GM18511 (cell line): ENCODE results near the gene TRIM72.
"Not testable (repeated sequence)": the region's sequence is repeated elsewhere in the genome, so short reads cannot be mapped to it uniquely, and the experiment has no call there.

Experiments
- ATAC-seq: cut with Tn5 transposase; IDR thresholded peaks from one replicate; pipeline ENCODE4 v1.9.1; 2021; ENCODE audit warnings: mild to moderate bottlenecking, moderate library complexity; ENCODE audit not compliant: unreplicated experiment

TRIM72 gene

GRCh38 chr16:31213877-31214707 lies at the start of gene TRIM72:
TSS of gene TRIM72 (plus strand) at chr16:31214119. CDS start at chr16:31214739, 620 bp downstream.
- ATAC-seq: no peak

DNA sequence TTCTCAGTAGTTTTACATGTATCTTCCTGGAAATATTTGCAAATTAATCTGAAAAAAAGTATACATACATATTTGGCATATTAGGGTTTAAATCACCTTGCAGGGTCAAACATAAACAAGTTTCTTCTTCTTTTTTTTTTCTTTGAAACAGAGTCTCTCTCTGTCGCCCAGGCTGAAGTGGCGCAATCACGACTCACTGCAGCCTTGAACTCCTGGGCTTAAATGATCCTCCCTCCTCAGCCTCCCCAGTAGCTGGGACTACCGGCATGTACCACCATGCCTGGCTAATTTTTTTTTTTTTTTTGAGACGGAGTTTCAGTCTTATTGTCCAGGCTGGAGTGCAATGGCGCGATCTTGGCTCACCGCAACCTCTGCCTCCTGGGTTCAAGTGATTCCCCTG lies 46.6 kb upstream of the TRIM72 start:
- no peak for ATAC-seq

DNA sequence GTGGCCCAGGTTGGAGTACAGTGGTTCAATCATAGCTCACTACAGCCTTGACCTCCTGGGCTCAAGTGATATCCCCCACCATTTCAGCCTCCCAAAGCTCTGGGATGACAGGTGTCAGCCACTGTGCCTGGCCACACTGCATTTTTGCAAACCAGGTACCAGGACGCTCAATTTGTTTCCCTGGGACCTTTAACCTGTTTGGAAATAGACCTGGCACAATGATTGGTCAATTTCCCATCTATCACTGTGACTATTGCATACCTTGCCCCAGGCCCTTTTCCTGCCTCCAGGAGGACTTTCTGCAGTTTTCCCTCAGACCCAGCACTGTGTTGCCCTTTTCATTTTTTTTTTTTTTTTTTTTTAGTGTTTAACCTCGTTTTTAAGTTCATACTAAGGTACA lies 45.1 kb upstream of the TRIM72 start:
- ATAC-seq: no peak

DNA sequence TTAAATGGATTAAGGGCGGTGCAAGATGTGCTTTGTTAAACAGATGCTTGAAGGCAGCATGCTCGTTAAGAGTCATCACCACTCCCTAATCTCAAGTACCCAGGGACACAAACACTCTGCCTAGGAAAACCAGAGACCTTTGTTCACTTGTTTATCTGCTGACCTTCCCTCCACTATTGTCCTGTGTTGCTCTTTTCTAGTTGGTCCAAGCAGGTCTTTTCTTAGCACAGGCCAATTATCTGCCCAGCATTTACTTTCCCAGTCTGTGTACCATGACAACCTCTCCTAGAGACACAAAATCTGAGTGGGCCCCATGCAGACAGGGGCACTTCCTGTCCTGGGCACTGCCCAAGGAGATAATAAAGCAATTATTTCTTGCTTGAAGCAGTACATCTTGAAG lies 43.9 kb upstream of the TRIM72 start:
- not testable (repeated sequence) for ATAC-seq

GRCh38 chr16:31177136-31177535 lies 36.8 kb upstream of the TRIM72 start:
- ATAC-seq: no peak

DNA sequence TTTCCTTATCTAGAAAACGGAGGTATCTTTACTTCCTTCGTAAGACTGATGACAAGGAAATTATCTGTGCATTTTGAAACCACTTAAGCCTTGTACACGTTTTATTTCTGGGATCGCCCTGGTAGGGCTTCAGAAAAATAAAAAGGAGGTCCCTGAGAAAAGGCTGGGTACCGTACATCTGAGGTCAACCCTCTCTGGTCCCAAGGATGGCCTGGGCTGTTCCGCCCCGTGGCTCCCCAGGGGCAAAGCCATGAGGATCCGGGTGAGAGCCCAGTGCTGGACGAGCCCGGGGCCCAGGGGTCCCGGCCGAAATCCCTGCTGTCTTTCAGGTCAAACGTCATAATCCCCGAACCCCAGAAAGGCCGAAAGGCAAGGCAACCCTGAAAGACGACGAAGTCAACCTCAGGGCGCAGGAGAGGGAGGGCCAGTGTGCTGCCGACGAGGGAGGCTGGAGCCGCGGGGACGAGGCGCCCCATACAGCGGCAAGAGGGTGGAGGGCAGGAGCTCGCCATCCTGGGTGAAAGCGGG lies 34.6 kb upstream of the TRIM72 start:
- peak; percentile 0 for ATAC-seq

- peak; percentile 63 for ATAC-seq
Observed at GRCh38 chr16:31179747-31180459, 34.0 kb upstream of the TRIM72 start, which contains the start of gene FUS. TSS of gene FUS (plus strand) at chr16:31180139. CDS start at chr16:31180215, 76 bp downstream.

GRCh38 chr16:31181102-31181830 lies 32.7 kb upstream of the TRIM72 start:
- no peak for ATAC-seq

- ATAC-seq: no peak
Observed at GRCh38 chr16:31182391-31182790, 31.5 kb upstream of the TRIM72 start.

DNA sequence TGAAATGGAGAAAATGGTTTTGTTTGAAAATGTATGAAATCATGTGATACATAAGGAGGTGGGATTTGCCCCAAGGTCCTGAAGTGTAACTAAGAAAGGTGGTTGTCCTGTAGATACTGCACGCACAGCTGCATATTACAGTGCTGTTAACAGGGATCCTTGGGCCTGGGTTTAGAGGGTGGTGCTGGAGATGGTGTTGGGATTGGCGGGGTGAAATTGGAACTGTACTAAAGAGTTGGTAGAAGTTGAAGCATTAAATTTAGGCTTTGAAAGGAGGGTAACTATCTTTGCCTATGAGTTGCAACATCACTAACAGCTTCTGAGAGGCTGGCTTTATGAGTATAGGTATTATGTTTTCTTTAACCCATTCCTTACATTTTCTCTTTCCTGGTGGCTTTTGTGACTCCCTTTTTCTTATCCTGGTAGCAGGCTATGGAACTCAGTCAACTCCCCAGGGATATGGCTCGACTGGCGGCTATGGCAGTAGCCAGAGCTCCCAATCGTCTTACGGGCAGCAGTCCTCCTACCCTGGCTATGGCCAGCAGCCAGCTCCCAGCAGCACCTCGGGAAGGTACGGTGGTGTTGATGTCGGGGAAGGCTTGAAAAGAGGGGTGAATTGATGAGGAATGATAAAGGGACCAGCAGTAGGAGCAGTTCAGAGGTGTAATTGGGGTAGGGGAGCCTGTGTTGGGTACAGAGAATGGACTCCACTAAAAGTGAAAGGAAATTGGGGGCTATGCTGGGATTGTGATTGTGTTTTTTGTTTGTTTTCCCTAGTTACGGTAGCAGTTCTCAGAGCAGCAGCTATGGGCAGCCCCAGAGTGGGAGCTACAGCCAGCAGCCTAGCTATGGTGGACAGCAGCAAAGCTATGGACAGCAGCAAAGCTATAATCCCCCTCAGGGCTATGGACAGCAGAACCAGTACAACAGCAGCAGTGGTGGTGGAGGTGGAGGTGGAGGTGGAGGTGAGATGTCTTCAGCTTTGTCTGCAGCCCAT lies 30.2 kb upstream of the TRIM72 start:
- ATAC-seq: no peak

DNA sequence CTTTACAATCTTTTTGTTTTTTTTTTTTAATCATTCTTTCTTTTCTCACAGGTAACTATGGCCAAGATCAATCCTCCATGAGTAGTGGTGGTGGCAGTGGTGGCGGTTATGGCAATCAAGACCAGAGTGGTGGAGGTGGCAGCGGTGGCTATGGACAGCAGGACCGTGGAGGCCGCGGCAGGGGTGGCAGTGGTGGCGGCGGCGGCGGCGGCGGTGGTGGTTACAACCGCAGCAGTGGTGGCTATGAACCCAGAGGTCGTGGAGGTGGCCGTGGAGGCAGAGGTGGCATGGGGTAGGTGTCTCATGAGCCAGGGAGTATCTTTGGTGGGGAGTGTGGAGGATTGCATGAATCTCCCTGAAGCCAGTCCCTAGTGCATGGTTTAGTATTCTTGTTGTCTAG lies 29.0 kb upstream of the TRIM72 start:
- ATAC-seq: no peak

DNA sequence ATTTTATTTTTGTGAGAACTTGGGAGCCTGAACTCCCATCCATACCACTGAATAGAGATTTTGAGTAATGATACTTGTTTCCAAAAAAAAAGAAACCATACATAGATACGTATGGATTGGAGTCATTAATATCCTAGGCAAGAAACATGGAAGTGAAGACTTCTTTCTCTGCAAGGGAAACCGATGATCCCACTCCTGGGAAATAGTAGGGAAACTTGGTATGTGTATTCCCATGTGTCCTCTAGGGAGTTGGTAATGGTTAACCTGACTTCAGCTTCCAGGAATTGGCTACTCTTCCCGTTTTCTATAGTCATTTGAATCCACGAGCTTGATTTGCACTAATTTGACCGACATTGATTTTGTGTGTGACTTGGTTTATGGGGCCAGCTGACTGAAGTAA lies 28.6 kb upstream of the TRIM72 start:
- no peak for ATAC-seq

DNA sequence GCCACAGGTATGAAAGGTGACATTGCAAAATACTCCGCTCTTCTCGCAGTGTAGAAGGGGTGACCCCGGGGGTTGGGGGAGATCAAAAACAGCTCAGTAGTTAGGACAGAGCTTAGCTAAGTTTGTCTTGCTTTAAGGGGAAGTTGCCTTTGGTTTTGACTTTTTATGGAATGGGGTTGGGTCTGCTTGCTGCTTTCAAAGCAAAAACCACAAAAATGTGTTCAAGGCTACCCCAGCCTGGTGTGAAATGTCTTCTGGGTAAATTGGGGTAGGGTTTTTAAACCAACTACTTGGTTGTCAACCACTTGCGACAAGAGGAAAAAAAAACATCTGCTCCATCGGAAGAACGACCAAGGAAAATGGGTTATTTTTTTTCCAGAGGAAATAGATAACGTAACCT lies 27.7 kb upstream of the TRIM72 start:
- ATAC-seq: no peak

DNA sequence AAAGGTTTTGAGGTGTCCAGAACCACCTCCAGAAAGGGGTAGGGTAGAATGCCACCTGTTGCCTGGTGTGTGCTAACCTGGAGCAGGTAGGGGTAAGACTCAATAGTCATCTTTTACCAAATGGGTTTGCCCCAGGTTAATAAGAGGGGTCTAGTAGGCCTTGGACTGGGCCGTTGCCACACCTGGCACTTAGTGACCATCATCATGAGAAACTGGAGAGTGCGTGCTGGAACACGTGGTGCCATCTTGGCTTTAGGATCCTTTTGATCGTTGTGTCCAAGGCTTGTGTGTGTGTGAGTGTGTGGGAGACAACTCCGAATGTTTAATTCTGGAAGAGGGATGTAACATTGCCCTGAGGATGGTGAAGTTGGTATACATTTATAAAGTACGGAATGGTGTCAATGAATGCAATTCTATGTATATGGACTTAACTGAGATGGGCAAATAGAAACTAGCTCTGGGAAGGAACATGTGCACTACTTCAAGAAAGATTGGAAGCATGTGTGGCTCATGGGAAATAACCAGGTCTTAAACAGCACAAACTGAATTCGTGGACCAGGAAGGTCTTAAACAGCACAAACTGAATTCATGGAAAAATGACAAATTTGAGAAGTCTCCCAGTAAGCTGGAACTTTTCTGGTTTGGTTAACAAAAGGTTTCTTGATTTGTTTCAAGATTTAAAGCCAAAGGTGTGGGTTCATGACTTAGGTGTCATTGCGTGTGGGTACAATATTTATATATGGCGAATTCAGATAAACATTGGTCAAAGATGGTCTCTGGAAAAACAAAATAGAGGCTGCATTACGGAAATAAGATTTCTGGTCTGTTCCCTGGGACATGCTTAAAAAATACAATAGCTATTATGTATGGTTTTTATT lies 26.8 kb upstream of the TRIM72 start:
- ATAC-seq: no peak

DNA sequence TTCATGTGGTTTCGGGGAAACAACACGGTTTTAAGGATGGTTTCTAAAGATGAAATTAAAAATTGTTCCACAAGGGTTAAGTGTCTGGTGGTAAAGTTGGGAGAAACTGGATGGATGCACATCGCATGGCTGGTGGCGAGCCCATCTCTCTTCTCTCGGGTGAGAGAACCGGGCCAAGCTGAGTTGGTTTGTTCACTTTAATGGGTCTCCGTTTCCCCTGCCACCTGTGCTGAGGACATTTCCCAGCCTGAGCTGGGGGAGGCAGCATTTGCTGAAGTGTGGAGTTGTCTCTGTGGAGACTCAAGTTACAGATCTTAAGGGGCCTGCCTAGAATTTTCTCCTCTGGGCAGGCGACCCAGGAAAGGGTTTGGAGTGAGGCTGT lies 26.1 kb upstream of the TRIM72 start:
- no peak for ATAC-seq

GRCh38 chr16:31188450-31189411 lies 25.2 kb upstream of the TRIM72 start:
- no peak for ATAC-seq

- no peak for ATAC-seq
Observed at GRCh38 chr16:31189412-31189778, 24.5 kb upstream of the TRIM72 start.

DNA sequence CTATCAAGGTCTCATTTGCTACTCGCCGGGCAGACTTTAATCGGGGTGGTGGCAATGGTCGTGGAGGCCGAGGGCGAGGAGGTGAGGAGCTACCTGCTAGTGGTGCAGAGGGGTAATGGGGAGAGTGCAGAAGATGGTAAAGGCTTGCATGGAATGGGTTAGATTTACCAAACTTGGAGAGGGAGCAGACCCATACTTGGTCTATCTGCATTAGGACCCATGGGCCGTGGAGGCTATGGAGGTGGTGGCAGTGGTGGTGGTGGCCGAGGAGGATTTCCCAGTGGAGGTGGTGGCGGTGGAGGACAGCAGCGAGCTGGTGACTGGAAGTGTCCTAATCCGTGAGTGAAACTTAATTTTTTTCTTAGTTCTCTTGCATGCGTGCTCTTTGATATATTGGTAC lies 23.9 kb upstream of the TRIM72 start:
- ATAC-seq: no peak
